ENCODE measurements around the gene HOXC5. TPM values are rescaled to one million over a fixed set of nuclear protein-coding genes. Genes with fewer than 3 reads are reported as not detected.

The HOXC5 gene
- total RNA-seq, 1 experiment from 2014 or later, result 1.1 TPM

DNA sequence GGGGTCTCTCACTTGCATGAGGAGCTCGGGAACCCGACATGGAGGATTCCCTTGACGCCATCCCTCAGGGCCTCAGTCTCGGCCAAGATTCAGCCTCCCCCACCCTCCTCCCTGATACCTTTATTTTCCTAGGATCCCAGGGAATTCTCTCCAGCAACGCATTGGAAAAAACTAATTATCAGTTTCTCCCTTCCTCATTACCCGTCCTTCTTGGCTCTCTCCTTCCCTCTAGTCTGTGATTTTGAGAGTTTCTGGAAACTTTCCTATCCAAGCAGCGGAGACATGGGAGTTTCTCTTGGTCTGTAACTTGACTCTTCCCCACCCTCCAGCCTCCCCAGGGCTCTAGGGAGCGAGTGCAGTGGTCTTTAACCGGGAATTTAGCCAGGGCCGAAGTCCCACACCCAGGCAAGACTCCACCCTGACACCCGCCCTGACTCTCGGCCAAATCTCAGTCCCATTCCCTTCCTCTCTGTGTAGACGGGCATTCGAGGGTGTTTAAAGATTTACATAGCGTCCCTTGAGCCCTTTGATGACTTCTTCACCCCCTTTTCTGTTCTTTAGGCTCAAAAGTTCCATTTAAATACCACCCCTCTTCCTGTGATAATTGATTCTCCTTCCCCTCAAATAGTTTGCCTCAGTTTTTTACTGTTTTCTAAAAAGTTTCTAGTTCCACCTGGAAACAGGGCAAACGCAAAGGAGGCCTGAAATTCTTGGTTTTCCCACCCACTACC, 6.7 kb downstream of the HOXC5 start:
- no peak overlapping the region for H3K4me3 ChIP-seq (replicated peaks in 1 of 2; ENCODE audit: low read depth in 1 of 2, low read length in 2 of 2)
- intact Hi-C loops (cut with micrococcal nuclease), result no loop called here
- no TSS peak for BruUV-seq (replicated peaks)
- CTCF ChIA-PET, result no interaction called here
- H2AFZ ChIP-seq (ENCODE audit: low read depth, low read length, poor library complexity, severe bottlenecking), result no peak overlapping the region
- H3K27ac ChIP-seq (ENCODE audit: low read depth, low read length), result no peak overlapping the region
- H3K9me2 ChIP-seq (ENCODE audit: insufficient read depth), result no peaks in the 10 kb centered on the region
- H3K4me2 ChIP-seq (ENCODE audit: low read length), result no peak overlapping the region; the same call in 1 of the 2 replicates
- H3K79me2 ChIP-seq (ENCODE audit: insufficient read depth, low read length), result no peaks in the 10 kb centered on the region
- no peaks in the 10 kb centered on the region for H3K9me3 ChIP-seq (ENCODE audit: control insufficient read depth in 1 of 2, insufficient read depth in 1 of 2, low read depth in 1 of 2, low read length in 2 of 2)
- H3K36me3 ChIP-seq (ENCODE audit: control insufficient read depth in 1 of 2, insufficient read depth in 2 of 2, low read length in 2 of 2), result no peaks in the 10 kb centered on the region
- no peaks in the 10 kb centered on the region for H4K20me1 ChIP-seq (ENCODE audit: insufficient read depth)
- H3K4me1 ChIP-seq (ENCODE audit: control insufficient read depth in 1 of 2, insufficient read depth in 2 of 2, low read length in 2 of 2), result peaks cover 0 to 12% of the 10 kb centered on the region in 2 experiments; a peak in 3 of 4 replicates
- RAD21 ChIA-PET (ENCODE audit: low non-redundant PET in 1 of 2, low total read pairs in 2 of 2, uncharacterized antibody in 2 of 2, unreplicated experiment in 2 of 2), result no interaction called here
- no peak for ATAC-seq
- POLR2A ChIA-PET, result no interaction called here
- H3K27me3 ChIP-seq (ENCODE audit: insufficient read depth, low read length), result no peaks in the 10 kb centered on the region
- H3K9ac ChIP-seq (ENCODE audit: low read length), result no peak overlapping the region
- no peak for DNase-seq (ENCODE audit: low read depth, low spot score)
- TF ChIP-seq FOSL1 (IDR thresholded peaks at IDR 0.05; ENCODE audit: low read depth) (no peak), ELF1 (IDR thresholded peaks at IDR 0.05; ENCODE audit: borderline replicate concordance, low read depth) (no peak), EZH2phosphoT487 (IDR thresholded peaks at IDR 0.05; ENCODE audit: borderline replicate concordance) (no peak), EZH2 (IDR thresholded peaks at IDR 0.05) (no peak), ZFX (IDR thresholded peaks at IDR 0.05) (no peak), POLR2A (IDR thresholded peaks at IDR 0.05; ENCODE audit: borderline replicate concordance, extremely low read depth, insufficient read depth, insufficient read length) (no peak)
- TF ChIP-seq, protein P1, sequence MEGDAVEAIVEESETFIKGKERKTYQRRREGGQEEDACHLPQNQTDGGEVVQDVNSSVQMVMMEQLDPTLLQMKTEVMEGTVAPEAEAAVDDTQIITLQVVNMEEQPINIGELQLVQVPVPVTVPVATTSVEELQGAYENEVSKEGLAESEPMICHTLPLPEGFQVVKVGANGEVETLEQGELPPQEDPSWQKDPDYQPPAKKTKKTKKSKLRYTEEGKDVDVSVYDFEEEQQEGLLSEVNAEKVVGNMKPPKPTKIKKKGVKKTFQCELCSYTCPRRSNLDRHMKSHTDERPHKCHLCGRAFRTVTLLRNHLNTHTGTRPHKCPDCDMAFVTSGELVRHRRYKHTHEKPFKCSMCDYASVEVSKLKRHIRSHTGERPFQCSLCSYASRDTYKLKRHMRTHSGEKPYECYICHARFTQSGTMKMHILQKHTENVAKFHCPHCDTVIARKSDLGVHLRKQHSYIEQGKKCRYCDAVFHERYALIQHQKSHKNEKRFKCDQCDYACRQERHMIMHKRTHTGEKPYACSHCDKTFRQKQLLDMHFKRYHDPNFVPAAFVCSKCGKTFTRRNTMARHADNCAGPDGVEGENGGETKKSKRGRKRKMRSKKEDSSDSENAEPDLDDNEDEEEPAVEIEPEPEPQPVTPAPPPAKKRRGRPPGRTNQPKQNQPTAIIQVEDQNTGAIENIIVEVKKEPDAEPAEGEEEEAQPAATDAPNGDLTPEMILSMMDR (IDR thresholded peaks at IDR 0.05 in 2 of 3, conservative IDR thresholded peaks at IDR 0.05 in 1 of 3; ENCODE audit: borderline replicate concordance in 1 of 3, insufficient read depth in 1 of 3, low read depth in 2 of 3, low read length in 2 of 3), result no peak
- TF ChIP-seq, protein P2, sequence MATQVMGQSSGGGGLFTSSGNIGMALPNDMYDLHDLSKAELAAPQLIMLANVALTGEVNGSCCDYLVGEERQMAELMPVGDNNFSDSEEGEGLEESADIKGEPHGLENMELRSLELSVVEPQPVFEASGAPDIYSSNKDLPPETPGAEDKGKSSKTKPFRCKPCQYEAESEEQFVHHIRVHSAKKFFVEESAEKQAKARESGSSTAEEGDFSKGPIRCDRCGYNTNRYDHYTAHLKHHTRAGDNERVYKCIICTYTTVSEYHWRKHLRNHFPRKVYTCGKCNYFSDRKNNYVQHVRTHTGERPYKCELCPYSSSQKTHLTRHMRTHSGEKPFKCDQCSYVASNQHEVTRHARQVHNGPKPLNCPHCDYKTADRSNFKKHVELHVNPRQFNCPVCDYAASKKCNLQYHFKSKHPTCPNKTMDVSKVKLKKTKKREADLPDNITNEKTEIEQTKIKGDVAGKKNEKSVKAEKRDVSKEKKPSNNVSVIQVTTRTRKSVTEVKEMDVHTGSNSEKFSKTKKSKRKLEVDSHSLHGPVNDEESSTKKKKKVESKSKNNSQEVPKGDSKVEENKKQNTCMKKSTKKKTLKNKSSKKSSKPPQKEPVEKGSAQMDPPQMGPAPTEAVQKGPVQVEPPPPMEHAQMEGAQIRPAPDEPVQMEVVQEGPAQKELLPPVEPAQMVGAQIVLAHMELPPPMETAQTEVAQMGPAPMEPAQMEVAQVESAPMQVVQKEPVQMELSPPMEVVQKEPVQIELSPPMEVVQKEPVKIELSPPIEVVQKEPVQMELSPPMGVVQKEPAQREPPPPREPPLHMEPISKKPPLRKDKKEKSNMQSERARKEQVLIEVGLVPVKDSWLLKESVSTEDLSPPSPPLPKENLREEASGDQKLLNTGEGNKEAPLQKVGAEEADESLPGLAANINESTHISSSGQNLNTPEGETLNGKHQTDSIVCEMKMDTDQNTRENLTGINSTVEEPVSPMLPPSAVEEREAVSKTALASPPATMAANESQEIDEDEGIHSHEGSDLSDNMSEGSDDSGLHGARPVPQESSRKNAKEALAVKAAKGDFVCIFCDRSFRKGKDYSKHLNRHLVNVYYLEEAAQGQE (IDR thresholded peaks at IDR 0.05; ENCODE audit: low read depth), result no peak
- TF ChIP-seq, protein P3, sequence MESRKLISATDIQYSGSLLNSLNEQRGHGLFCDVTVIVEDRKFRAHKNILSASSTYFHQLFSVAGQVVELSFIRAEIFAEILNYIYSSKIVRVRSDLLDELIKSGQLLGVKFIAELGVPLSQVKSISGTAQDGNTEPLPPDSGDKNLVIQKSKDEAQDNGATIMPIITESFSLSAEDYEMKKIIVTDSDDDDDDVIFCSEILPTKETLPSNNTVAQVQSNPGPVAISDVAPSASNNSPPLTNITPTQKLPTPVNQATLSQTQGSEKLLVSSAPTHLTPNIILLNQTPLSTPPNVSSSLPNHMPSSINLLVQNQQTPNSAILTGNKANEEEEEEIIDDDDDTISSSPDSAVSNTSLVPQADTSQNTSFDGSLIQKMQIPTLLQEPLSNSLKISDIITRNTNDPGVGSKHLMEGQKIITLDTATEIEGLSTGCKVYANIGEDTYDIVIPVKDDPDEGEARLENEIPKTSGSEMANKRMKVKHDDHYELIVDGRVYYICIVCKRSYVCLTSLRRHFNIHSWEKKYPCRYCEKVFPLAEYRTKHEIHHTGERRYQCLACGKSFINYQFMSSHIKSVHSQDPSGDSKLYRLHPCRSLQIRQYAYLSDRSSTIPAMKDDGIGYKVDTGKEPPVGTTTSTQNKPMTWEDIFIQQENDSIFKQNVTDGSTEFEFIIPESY (IDR thresholded peaks at IDR 0.05; ENCODE audit: extremely low read depth, insufficient replicate concordance, low read length), result no peak

Data from HCT116 (cell line).